NCI-H2107 (cell line): ENCODE results near the gene PKNOX1.
"Not testable (repeated sequence)": the region's sequence is repeated elsewhere in the genome, so short reads cannot be mapped to it uniquely, and the experiment has no call there.

Experiments
- DNase-seq: peaks from one replicate; lab custom pipeline; 2025; lab: John Stamatoyannopoulos, UW

The PKNOX1 gene

DNA sequence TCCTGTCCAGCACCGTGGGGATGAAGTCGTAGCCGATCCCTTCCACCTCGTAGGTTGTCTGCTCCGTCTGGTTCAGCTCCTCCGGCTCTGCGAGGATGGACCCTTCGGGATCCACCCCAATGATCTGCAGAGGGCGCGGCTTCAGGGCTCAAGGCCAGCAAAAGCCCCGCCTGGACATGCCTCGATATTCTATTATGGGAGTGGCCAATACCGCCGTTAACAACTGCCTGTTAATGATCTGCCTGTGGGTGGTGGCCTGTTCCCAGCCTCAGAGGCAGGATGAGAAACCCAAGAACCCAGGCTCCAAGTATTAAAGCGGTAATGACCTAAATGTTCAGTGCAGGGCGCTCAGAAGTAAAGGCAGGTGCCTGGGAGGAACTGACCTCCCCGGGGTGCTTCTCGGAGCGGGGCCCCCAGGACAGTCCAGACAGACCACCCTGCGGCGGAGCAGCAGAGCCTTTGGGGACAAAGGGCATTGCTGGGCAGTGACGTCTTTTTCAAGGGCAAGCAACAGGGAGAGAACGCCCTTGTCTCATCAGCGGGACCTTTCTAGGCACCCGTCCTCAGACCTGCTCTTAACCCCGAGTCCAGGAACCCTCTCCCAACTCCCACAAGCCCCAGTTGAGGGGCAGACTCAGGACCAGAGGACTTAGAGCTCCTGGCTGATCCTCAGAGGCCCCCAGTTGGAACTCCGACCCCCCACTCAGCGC lies 88.7 kb downstream of the PKNOX1 start:
- not testable (repeated sequence) for DNase-seq

DNA sequence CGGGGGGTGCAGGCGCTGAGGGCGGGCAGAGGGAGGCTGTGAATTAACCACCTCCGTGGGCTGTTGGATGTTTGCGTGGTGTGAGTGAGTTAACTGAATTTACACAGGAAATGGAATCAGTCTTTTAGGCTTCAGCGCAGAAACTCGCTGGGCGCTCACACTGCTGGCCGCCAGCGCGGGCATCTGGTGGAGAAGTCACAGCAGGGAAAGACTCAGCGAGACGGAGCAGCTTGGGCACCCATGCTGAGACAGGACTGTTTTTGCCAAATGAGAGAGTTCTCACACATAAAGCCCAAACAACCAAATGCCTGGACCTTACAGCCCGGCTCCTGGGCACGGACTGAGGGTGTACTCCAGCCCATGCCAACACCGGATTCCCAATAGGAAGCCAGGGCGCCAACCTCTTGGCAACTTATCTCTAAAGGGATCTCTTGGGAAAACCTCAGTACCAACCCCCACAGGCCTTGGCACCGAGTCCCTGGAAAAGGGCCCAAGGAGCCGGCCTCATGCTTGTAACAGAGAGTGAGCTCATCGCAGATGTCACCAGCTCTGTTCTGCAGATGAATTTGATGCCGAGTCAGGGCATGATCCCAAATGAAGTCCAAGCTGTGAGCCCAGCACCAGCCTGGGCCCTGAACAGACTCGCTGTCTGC lies 90.0 kb downstream of the PKNOX1 start:
- not testable (repeated sequence) for DNase-seq

DNA sequence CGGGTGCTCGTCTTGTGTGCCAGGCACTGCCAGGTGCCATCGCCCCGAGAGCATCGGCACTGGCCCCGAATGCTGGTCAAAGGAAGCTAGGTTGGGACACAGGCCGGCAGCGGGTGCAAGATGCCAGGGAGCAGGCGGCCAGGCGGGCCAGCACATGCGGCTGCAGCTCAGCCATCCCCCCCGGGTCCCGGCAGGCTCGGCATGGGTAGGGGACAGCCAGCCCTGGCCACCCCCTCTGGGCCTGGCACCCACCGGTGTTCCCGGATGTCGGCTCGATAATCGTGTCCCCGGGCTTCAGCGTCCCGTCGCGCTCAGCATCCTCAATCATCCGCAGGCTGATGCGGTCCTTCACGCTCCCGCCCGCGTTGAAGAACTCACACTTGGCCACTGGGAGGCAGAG lies 91.6 kb downstream of the PKNOX1 start:
- DNase-seq: not testable (repeated sequence)

DNA sequence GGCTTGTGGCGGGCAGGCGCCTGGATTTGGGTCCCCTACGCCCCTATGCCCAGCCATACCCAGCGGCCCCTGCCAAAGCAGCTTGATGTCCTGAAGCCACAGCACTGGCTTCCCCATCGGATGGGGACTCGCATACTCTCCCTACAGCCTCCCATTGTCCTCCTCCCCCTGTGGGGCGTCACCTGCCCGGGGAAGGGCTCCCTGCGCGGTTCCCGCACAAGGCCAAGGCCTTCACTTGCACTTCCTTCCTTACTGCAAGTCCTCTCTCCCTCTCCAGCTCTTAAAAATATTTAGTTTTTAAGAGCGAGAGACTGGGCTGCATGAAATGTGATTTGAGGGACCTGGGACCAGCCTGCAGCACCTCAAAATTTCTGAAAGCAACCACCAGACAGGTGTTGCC lies 92.3 kb downstream of the PKNOX1 start:
- not testable (repeated sequence) for DNase-seq

DNA sequence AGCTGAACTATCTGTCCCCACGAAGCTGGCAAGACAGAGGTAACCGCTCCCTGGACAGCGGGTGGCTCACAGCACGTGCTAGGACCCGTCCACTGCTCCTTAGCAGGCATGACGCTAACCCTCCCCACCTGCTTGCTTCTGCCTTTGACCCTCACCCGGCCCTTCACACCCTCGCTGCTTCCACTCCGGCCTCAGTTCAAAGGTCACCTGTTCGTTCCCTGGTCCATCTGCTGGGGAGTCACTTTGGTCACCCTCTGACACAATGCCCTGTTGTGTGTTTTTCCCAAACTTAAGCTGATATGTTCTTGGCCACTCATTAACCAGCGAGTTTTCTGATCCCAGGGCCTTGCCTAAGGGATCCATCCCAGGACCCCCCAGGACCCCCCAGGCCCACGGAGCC lies 93.7 kb downstream of the PKNOX1 start:
- not testable (repeated sequence) for DNase-seq

DNA sequence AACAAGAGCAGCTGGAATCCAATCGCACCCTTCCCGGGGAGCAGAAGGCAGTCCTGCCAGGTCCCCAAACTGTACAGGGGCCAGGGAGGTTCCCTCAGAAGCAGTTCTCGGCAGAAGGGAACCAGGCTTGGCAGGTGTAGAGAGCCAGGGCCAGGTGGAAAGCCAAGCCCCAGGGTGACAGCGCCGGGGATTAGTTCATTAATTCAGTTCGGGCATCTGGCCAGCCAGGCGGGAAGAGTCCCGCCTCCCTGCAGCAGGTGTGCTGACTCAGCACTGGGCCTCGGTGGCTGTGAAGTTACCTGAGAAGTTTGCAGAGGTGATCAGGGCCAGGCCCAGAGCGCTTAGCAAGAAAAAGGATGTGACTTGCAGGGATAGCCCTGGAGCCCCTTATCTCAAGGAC lies 95.3 kb downstream of the PKNOX1 start:
- DNase-seq: not testable (repeated sequence)

DNA sequence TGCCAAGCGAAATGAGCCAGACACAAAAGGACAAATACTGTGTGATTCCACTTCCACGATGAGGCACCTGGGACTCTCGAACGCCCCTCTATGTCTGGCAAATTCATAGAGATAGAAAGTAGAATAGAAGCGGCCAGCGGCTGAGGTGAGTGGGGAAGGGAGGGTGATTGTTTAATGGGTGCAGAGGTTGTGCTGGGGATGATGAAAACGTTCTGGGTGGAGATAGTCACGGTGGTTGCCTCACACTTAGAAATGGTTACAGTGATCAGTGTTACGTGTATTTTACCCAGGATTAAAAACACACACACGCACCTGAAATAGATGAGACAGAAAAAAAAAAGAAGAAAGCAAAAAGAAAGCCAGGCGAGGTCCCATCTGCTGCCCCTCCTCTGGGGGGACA lies 98.4 kb downstream of the PKNOX1 start:
- DNase-seq: not testable (repeated sequence)

DNA sequence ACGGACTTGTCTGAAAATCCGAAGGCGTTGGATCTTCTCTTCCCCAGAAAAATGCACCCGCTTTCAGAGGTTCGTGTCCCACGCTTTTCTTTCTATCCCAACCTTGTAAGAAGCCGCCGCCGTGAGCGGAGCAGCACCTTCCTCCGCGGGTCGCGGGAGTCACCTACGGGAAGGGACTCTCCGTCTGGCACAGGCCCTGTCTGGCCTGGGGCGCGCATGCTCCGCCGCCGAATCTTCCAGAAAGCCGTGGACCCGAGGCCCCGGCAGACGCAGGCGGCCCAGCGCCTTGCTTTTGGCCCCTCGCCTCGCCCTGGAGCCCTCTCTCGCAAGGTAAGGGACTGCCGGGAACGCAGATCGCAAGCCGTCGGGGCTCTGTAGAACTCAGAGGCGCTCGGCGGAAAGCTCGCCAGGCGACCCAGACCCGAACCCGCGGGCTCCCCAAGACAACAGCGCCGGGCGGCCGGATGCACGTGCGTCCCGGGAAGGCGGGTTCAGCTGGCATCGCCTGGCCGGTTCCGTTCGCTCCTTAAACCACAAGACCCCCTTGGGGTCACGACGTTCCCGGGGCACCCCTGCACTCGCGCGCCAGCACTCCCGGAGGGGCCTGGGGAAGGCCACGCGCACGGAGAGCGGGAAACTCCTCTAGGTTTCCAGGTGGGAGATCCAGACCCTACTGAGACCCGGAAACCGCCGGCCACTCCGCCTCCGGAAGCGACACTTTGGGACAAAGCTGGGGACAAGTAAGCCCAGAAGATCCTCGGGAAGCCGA lies 100.2 kb downstream of the PKNOX1 start:
- DNase-seq: not testable (repeated sequence)

DNA sequence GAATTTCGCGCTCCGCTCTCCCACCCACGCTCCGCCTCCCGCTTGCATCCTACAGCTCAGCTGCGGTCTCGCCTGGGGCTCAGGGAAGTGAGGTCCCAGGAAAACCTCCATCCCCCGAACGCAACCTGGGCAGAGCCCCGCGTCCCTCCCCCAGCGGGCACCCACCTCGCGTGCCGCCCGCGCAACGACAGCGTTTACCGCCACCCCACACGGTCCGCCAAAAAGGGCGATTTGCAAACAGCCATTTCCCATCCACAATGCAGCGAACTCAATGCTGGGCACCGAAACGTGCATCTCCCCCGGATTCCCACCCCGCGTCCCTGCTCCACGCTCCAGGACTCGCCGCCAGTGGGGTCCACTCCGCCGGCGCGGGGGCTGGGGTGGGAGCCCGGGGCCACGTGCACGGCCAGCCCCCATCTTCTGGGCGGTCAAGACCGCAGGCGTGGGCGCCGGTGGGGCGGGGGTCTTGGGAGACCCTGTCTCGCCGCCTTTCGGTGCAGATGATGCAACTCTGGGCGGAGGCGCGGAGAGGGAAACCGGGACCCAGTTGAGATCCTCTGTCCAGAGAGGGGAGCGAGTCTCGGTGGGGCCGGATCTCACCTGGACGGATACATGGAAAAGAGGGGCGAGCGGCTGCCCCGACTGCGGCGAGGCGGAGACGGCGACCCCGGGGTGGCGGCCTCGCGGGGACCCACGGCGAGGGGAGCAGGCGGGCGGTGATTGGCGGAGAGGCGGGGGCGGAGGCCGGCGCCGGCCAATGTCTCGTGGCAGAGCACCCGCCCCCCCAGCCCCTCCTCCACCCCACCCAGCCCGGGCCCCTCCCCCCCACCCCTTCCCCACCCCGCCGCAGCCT lies 101.0 kb downstream of the PKNOX1 start, which contains the start of gene CBS:
Gene CBS, minus strand, starts transcription at position 666 of the 853 bp plus-strand sequence. CDS start 3,642 bp downstream, outside the sequence.
- not testable (repeated sequence) for DNase-seq

DNA sequence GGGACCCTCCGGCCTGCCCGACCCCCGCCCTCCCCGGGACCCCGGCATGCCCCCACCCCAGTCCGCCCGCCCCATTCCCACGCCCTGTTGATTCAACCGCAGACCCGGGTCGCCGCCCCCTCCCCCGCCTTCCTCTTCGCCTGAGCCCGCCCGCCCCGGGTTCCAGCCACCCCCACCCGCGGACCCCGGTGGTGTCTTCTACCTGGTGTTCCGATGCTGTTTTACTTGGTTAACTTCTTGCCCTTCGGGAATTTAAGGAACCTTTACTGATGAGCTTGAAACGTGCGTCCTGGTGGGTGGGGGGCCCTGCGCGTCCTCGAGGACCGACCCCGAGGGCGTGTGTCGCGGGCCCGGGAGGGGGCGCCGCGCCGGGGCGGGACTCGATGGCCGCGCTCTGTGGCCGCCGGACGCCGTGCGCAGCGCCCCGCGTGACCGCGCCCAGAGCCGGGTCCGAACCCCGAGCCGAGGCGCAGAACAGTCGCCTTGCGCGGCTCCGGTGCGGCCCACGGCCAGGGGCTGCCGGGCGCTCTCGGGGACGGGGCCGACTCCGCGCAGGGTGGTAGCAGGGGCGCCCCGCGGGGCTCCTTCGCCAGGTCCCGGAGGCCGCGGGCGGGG lies 101.8 kb downstream of the PKNOX1 start:
- DNase-seq: not testable (repeated sequence)

DNA sequence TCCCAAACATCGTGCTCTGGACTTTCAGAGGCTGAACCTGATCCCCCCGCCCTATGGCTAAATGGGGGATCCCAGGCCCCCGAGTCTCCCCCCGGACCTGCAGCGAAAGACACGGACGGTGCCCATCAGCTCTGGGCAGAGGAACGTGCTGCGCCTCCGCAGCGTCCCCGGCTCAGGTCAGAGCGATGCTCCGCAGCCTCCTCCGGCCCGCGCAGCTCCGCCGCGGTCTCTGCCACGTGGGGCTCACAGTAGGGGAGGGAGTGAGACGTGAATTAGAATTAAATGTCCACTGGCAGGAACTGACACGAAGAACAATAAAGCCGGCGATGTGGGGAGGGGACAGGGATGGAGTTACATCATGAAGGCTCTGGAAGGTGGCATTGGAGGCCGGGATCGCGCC lies 102.3 kb downstream of the PKNOX1 start:
- not testable (repeated sequence) for DNase-seq

DNA sequence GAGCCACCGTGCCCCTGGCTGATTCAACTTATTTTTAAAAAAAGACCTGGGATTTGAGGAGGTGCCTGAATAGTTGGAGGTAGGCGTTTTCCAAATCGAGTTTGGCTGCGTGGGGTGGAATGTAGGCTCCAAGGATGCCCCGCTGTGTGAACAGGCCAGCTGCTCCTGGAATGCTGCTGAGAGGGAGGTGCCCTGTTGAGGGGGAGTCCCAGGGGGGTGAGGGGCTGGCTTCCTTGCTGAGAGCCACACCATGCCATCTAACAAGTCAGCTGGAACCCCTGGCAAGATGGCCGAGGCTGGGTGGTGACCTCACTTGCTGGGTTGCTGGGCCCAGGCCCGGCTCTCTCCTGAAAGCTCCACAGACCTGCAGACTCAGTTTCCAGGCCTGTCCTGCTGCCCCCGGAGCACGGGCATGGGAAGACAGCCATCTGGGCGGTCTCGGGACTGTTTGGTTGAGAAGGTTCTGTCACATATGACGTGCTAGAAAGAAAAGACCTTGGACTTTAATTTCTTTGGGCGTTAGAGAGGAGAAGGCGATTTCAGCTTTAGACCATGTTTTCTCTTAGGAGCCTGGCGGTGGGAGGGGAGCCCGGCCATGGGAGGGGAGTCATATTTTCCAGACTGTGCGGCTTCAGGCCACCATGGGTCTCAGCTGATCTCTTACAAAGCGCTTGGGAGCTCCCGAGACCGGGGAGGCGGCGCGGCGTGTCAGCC lies 108.4 kb downstream of the PKNOX1 start:
- not testable (repeated sequence) for DNase-seq
